Body of pancreas (tissue), 4 donors: ENCODE data around the gene CEP170B.
"Not testable (repeated sequence)": the region's sequence is repeated elsewhere in the genome, so short reads cannot be mapped to it uniquely, and the experiment has no call there.

Source experiments
- POLR2A ChIP-seq, 3 donors: fragments of 450-650 bp; IDR thresholded peaks; one replicate each; pipeline ENCODE4 v1.6.1; 2016; ENCODE audit warnings: antibody characterized with exemption in 3 of 3, mild to moderate bottlenecking in 2 of 3
- TF ChIP-seq, protein P1 (sequence below), 7 experiments: fragments of 450-650 bp in 4 of 7; fragments of 200-600 bp in 3 of 7; sonication (generic) in 3 of 7; IDR thresholded peaks; one replicate each; pipeline ENCODE4 v1.5.1; 2016 to 2019; ENCODE audit warnings: antibody characterized with exemption in 7 of 7

DNA sequence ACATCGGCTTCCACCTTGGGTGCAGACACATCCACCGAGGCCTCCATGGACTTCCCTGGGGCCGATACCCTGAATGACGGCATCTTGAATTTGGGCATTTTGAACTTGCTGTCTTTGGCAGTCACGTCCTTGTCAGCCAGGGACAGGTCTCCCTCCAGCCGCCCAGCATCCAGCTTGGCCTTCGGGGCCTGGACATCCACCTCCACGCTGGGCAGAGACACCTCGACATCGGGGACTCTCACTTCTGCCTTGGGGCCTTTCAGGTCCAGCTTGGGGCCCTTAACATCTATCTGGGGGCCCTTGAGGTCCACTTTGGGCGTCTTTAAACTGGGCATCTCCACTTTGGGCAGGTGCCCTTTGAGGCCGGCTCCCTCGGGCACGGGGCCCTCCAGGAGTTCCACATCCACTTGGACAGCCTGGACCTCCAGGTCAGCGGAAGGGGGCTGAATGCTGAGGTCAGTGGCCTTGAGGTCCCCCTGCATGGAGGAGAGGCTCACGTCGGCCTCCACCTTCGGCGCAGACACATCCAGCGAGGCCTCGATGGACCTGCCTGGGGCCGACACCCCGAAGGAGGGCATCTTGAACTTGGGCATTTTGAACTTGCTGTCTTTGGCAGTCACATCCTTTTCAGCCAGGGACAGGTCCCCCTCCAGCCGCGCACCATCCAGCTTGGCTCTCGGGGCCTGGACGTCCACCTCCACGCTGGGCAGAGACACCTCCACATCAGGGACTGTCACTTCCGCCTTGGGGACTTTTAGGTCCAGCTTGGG lies 79.6 kb downstream of the CEP170B start:
- TF ChIP-seq POLR2A (IDR thresholded peaks at IDR 0.05): not testable (repeated sequence)
- TF ChIP-seq, protein P1, sequence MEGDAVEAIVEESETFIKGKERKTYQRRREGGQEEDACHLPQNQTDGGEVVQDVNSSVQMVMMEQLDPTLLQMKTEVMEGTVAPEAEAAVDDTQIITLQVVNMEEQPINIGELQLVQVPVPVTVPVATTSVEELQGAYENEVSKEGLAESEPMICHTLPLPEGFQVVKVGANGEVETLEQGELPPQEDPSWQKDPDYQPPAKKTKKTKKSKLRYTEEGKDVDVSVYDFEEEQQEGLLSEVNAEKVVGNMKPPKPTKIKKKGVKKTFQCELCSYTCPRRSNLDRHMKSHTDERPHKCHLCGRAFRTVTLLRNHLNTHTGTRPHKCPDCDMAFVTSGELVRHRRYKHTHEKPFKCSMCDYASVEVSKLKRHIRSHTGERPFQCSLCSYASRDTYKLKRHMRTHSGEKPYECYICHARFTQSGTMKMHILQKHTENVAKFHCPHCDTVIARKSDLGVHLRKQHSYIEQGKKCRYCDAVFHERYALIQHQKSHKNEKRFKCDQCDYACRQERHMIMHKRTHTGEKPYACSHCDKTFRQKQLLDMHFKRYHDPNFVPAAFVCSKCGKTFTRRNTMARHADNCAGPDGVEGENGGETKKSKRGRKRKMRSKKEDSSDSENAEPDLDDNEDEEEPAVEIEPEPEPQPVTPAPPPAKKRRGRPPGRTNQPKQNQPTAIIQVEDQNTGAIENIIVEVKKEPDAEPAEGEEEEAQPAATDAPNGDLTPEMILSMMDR (IDR thresholded peaks at IDR 0.05): not testable (repeated sequence)
